Astrocyte of the hippocampus (primary cell): ENCODE data around the gene VWC2.
A peak's percentile ranks its signal among the peaks of the same experiment; 100 is the strongest.

ENCODE experiments used
- DNase-seq: peaks from one replicate; pipeline ENCODE4 v3.0.0; 2011; ENCODE audit warnings: low read depth, low spot score

Gene VWC2

GRCh38 chr7:49773218-49773935 is at the start of gene VWC2:
Gene VWC2 (plus strand): TSS chr7:49773638. CDS start chr7:49775436, 1,798 bp downstream.
- peak; percentile 32 for DNase-seq

DNA sequence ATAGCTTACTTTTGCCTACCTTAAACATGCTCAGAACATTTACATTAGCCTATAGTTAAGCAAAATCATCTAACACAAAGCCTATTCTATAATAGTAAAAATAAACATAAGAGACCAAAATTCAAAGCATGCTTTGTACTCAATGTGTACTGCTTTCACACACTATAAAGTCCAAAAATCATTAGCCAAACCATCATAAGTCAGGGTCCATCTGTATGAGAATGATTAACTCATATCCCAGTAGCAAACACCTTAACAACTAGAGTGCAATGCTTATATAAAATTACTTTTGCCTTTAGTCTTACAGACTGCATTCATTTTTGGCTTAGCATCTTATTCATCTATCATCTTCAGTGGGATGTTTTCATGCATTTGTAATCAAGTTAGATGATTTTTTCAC is 49.4 kb upstream of the VWC2 start:
- DNase-seq, result no peak

DNA sequence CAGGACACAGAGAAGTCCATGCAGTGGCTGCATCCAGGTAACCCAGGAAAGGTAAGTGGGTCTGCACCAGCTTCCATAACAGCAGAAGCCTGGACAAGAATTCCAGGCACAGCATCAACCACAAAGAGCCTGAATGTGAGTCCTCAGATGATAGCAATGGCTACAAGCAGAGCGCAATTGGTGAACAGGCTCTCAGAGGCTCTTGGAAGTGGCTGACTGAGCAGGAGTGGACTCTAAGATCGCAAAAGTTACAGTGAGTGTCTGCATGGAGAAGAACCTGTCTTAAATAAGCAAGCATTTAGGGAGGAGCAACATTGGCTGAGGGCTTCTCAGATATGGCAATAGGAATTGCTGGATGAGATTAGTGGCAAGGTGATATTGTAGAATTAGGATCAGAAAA is 41.6 kb upstream of the VWC2 start:
- DNase-seq, result no peak

- no peak for DNase-seq
Measured at GRCh38 chr7:49762666-49763065, 10.8 kb upstream of the VWC2 start.

- DNase-seq, result no peak
Measured at GRCh38 chr7:49763791-49764190, 9.6 kb upstream of the VWC2 start.

- no peak for DNase-seq
Measured at GRCh38 chr7:49766966-49767365, 6.5 kb upstream of the VWC2 start.

DNA sequence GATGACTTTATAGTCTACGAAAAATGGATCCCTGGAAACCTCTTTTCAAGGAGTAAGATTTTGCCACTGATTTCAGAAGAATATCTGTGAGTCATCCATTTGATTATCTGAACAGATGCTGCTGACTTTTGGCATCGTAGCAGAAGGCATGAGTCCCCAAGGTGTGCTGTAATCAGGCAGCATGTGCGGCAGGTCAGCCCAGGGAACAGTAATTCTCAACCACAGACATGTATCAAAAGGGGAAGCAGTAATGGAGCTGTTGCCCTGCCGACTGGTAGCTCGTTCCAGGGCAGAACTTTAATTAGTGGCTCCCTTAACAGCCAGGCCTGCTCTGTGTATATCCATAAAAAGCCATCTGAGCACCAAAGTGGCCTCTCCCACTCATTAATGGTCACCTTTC is 5.7 kb upstream of the VWC2 start:
- DNase-seq, result no peak

GRCh38 chr7:49768254-49768653 is 5.2 kb upstream of the VWC2 start:
- no peak for DNase-seq

DNA sequence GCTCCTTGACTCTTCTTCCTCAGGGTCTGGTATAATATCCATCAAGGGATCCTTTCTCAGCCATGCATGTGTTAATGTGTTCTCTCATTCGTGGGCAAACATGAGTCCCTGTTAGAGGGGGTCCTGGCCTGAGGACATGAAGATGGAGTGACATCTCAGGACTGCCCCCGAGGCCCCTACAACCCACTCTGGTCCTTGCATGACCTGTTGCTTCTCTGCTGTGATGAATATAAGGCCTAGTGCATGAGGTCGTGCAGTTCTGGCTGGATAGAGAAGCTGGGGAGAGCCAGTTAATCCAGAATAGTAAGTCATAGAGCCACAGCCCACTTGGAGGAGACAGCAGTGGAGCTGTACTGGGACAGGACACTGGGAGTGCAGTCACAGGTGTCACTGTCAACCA is 4.6 kb upstream of the VWC2 start:
- DNase-seq, result no peak

GRCh38 chr7:49769285-49769857 is 4.1 kb upstream of the VWC2 start:
- no peak for DNase-seq

DNA sequence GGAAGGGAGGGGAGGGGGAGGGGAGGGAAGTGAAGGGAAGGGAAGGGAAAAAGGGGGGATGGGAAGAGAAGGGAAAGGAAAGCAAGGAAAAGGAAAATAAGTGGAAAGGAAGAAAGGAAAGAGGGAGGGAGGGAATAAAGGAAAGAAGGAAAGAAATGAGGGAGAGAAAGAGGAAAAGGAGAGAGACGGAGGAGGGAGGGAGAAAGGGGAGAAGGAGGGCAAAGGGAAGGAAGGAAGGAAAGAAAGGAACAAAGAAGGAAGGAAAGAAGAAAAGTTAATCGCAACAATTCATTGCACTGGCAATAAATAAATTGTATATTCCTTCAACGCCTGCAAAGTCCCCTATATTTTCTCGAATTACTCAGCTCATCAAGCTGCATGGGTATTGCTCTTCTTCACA is 2.6 kb upstream of the VWC2 start:
- no peak for DNase-seq

- DNase-seq, result no peak
Measured at GRCh38 chr7:49771427-49772176, 1.8 kb upstream of the VWC2 start.

- DNase-seq, result no peak
Measured at GRCh38 chr7:49772916-49773217, 571 bp upstream of the VWC2 start.

DNA sequence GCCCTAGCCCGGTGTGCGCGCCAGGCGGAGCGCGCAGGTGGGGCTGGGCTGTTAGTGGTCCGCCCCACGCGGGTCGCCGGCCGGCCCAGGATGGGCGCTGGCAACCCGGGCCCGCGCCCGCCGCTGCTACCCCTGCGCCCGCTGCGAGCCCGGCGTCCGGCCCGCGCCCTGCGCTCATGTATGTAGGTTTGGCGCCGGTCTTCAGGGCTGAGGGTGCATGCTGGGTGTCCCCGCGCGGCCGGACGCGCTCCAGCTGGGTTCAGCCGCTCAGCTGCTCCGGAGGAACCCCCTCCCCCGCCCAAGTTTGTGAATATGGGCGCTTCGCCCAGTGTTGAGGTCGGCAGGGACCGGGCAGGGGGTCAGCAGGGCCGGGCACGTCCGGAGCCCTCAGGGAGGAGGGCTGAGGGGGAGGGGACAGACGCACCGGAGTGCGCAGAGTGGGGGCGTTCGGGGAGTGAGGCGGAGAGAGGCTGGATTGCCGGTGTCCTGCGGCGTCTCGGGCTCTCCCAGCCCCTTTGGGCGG is 559 bp downstream of the VWC2 start:
- peak; percentile 19 for DNase-seq

DNA sequence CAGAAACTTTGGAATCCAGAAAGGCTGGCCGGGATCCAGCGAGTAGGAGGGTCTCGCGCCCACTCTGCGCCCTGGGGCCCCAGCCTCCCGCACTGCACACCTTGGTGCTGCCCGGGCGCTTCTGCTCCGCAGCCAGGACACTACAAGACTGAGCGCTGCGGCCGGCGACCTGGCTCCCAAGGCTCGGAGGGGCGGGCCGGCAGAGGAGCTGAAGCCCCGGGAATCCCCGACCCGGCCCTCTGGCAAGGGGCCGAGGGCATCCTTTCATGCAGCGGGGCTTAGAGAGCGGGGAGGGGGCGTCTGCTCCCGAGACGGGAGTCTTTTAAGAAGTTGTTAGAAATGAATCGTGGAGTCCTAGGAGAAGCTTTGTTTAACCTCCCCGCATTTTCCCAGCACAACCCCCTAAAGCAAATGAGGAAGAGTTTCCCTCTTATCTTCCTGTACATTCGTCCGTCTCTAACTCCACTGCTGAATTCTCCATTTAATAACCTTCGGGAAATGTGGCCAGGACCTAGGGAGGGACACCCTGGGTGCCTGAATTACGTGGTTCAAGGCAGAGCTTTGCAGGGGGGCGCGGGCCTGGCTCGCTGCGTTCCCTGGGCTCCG is 1.1 kb downstream of the VWC2 start:
- DNase-seq, result peak; percentile 11

DNA sequence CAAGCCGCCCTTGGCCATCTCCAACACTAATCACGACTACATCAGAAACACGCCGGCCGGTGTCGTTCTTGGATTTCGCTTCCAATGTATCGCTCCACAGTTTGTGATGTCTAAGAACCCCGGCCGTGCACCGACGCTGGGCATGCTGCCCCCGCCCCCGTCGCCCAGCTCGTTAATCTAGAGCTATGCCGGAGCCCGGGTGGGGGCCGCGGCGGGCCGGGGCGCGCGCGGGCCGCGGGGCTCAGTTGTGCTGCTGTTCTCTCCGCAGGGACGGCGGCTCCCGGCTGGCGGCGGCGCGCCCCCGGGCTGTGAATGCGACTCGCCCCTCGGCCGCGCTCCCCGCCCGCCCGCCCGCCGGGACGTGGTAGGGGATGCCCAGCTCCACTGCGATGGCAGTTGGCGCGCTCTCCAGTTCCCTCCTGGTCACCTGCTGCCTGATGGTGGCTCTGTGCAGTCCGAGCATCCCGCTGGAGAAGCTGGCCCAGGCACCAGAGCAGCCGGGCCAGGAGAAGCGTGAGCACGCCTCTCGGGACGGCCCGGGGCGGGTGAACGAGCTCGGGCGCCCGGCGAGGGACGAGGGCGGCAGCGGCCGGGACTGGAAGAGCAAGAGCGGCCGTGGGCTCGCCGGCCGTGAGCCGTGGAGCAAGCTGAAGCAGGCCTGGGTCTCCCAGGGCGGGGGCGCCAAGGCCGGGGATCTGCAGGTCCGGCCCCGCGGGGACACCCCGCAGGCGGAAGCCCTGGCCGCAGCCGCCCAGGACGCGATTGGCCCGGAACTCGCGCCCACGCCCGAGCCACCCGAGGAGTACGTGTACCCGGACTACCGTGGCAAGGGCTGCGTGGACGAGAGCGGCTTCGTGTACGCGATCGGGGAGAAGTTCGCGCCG is 1.9 kb downstream of the VWC2 start:
- DNase-seq, result peak; percentile 37

- DNase-seq, result no peak
Measured at GRCh38 chr7:49775949-49776443, 2.6 kb downstream of the VWC2 start.

- no peak for DNase-seq
Measured at GRCh38 chr7:49776994-49777393, 3.6 kb downstream of the VWC2 start.

GRCh38 chr7:49778731-49779270 is 5.4 kb downstream of the VWC2 start:
- DNase-seq, result no peak

- no peak for DNase-seq
Measured at GRCh38 chr7:49780953-49781352, 7.5 kb downstream of the VWC2 start.

GRCh38 chr7:49781996-49782395 is 8.6 kb downstream of the VWC2 start:
- DNase-seq, result no peak
